Esophagus muscularis mucosa (tissue), 4 donors: ENCODE data around the gene AUTS2.

Source experiments
- CTCF ChIP-seq, 3 experiments: fragments of 200-600 bp in 2 of 3; fragments of 450-650 bp in 1 of 3; sonication (generic) in 2 of 3; IDR thresholded peaks; one replicate each; pipeline ENCODE4 v1.5.1; 2017 to 2019; ENCODE audit warnings: antibody characterized with exemption in 3 of 3, mild to moderate bottlenecking in 2 of 3, moderate library complexity in 1 of 3
- EP300 ChIP-seq: sonication (generic); formaldehyde crosslinking; IDR thresholded peaks from one replicate; pipeline ENCODE4 v1.6.1; 2017; ENCODE audit warnings: antibody characterized with exemption
- POLR2AphosphoS5 ChIP-seq, 2 donors: sonication (generic); formaldehyde crosslinking; IDR thresholded peaks; one replicate each; pipeline ENCODE4 v1.6.1; 2017; ENCODE audit warnings: antibody characterized with exemption in 2 of 2

GRCh38 chr7:69640216-69640615 is 41.9 kb downstream of the AUTS2 start:
- no peak for TF ChIP-seq EP300
- TF ChIP-seq CTCF (IDR thresholded peaks at IDR 0.05), result no peak
- TF ChIP-seq POLR2AphosphoS5 (IDR thresholded peaks at IDR 0.05), result no peak
